H9 (cell line): Measurements from ENCODE around the gene POC5. TPM values are rescaled to one million over a fixed set of nuclear protein-coding genes. Genes with fewer than 3 reads are reported as not detected.

ENCODE experiments used
- DNase-seq: peaks from one replicate; pipeline ENCODE4 v3.0.0-alpha.2; 2017
- H2AFZ ChIP-seq: one replicate; pipeline ENCODE4 v1.6.1; 2013; ENCODE audit warnings: mild to moderate bottlenecking, low read length, control low read depth, moderate library complexity
- H2AK5ac ChIP-seq: 2 replicates; pipeline ENCODE4 v1.6.1; 2013; ENCODE audit warnings: low read length, control low read depth, mixed read lengths; ENCODE audit not compliant: insufficient read length
- H2BK120ac ChIP-seq: one replicate; pipeline ENCODE4 v1.6.1; 2013; ENCODE audit warnings: low read depth, mild to moderate bottlenecking, low read length, control low read depth, inconsistent platforms; ENCODE audit not compliant: poor library complexity, severe bottlenecking
- H2BK12ac ChIP-seq: 2 replicates; pipeline ENCODE4 v1.6.1; 2013; ENCODE audit warnings: low read length, control low read depth, mixed read lengths, low read depth; ENCODE audit not compliant: insufficient read length
- H2BK15ac ChIP-seq: 2 replicates; pipeline ENCODE4 v1.6.1; 2013; ENCODE audit warnings: low read depth, low read length, control low read depth
- H2BK20ac ChIP-seq: one replicate; pipeline ENCODE4 v1.6.1; 2013; ENCODE audit warnings: low read depth, mild to moderate bottlenecking, low read length, control low read depth, inconsistent platforms; ENCODE audit not compliant: poor library complexity, severe bottlenecking
- H2BK5ac ChIP-seq: 2 replicates; pipeline ENCODE4 v1.6.1; 2013; ENCODE audit warnings: low read length, control low read depth, mixed read lengths; ENCODE audit not compliant: insufficient read length
- H3K14ac ChIP-seq: 2 replicates; pipeline ENCODE4 v1.6.1; 2013; ENCODE audit warnings: low read length, control low read depth; ENCODE audit not compliant: insufficient read depth
- H3K18ac ChIP-seq: 2 replicates; pipeline ENCODE4 v1.6.1; 2013; ENCODE audit warnings: low read depth, mild to moderate bottlenecking, mixed read lengths, low read length, control low read depth; ENCODE audit not compliant: insufficient read length
- H3K23ac ChIP-seq: 2 replicates; pipeline ENCODE4 v1.6.1; 2013; ENCODE audit warnings: low read length, control low read depth, mixed read lengths, low read depth; ENCODE audit not compliant: insufficient read length
- H3K23me2 ChIP-seq: 2 replicates; pipeline ENCODE4 v1.6.1; 2013; ENCODE audit warnings: low read depth, mild to moderate bottlenecking, mixed read lengths, low read length, control low read depth; ENCODE audit not compliant: insufficient read length, poor library complexity, severe bottlenecking
- H3K27ac ChIP-seq: 2 replicates; pipeline ENCODE4 v1.5.1; 2013; ENCODE audit warnings: low read length, control low read depth, mixed read lengths, low read depth; ENCODE audit not compliant: insufficient read length
- H3K27me3 ChIP-seq: 2 replicates; pipeline ENCODE4 v1.6.1; 2013; ENCODE audit warnings: low read length, control low read depth, inconsistent platforms; ENCODE audit not compliant: insufficient read depth
- H3K4ac ChIP-seq: 2 replicates; pipeline ENCODE4 v1.6.1; 2013; ENCODE audit warnings: low read depth, mild to moderate bottlenecking, control low read depth, inconsistent platforms, low read length, moderate library complexity
- H3K4me1 ChIP-seq: 2 replicates; pipeline ENCODE4 v1.6.1; 2013; ENCODE audit warnings: low read length, control low read depth, inconsistent platforms; ENCODE audit not compliant: insufficient read depth
- H3K4me2 ChIP-seq: 2 replicates; pipeline ENCODE4 v1.6.1; 2013; ENCODE audit warnings: low read length, control low read depth, mixed read lengths; ENCODE audit not compliant: insufficient read length, insufficient read depth
- H3K56ac ChIP-seq: 2 replicates; pipeline ENCODE4 v1.6.1; 2013; ENCODE audit warnings: low read depth, mild to moderate bottlenecking, mixed read lengths, low read length, control low read depth; ENCODE audit not compliant: insufficient read length
- H3K79me1 ChIP-seq: 2 replicates; pipeline ENCODE4 v1.6.1; 2013; ENCODE audit warnings: low read depth, mild to moderate bottlenecking, moderate library complexity, low read length, control low read depth, inconsistent platforms; ENCODE audit not compliant: insufficient read depth, poor library complexity, severe bottlenecking
- H3K79me2 ChIP-seq: 2 replicates; pipeline ENCODE4 v1.6.1; 2013; ENCODE audit warnings: low read length, control low read depth, inconsistent platforms; ENCODE audit not compliant: insufficient read depth
- H3K9ac ChIP-seq: 2 replicates; pipeline ENCODE4 v1.6.1; 2013; ENCODE audit warnings: low read length, control low read depth, mixed read lengths; ENCODE audit not compliant: insufficient read length; ENCODE audit errors: extremely low read depth
- H3K9me3 ChIP-seq: one replicate; pipeline ENCODE4 v1.6.1; 2013; ENCODE audit warnings: low read depth, low read length, inconsistent platforms; ENCODE audit not compliant: control insufficient read depth
- H3T11ph ChIP-seq: one replicate; pipeline ENCODE4 v1.6.1; 2013; ENCODE audit warnings: mild to moderate bottlenecking, low read length, control low read depth, inconsistent platforms
- H4K20me1 ChIP-seq: one replicate; pipeline ENCODE4 v1.6.1; 2013; ENCODE audit not compliant: control insufficient read depth, insufficient read length, insufficient read depth
- H4K5ac ChIP-seq: 2 replicates; pipeline ENCODE4 v1.6.1; 2013; ENCODE audit warnings: low read depth, mild to moderate bottlenecking, mixed read lengths, low read length, control low read depth; ENCODE audit not compliant: insufficient read length
- H4K8ac ChIP-seq: replicated peaks from 2 replicates; pipeline ENCODE4 v1.6.1; 2013; ENCODE audit warnings: low read length, control low read depth, mixed read lengths, low read depth; ENCODE audit not compliant: insufficient read length
- H4K91ac ChIP-seq: 2 replicates; pipeline ENCODE4 v1.6.1; 2013; ENCODE audit warnings: low read depth, mild to moderate bottlenecking, moderate library complexity, mixed read lengths, low read length, control low read depth; ENCODE audit not compliant: insufficient read length
- H3K27ac Mint-ChIP-seq, 3 experiments: 2 replicates in 2 of 3; 3 replicates in 1 of 3; pipeline ENCODE4 v1.8.0; 2020 to 2021; ENCODE audit warnings: mixed read lengths in 3 of 3, mild to moderate bottlenecking in 1 of 3, moderate library complexity in 1 of 3
- H3K27me3 Mint-ChIP-seq: 2 replicates; pipeline ENCODE4 v1.8.0; 2021; ENCODE audit warnings: low read depth, mild to moderate bottlenecking, moderate library complexity, mixed read lengths
- H3K36me3 Mint-ChIP-seq, 3 experiments: 2 replicates in 2 of 3; 3 replicates in 1 of 3; pipeline ENCODE4 v1.8.0; 2020 to 2021; ENCODE audit warnings: low read depth in 3 of 3, mixed read lengths in 3 of 3; ENCODE audit not compliant: insufficient read depth in 1 of 3
- H3K4me1 Mint-ChIP-seq, 2 experiments: 2 replicates each; pipeline ENCODE4 v1.8.0; 2020; ENCODE audit warnings: mixed read lengths in 2 of 2
- H3K4me3 Mint-ChIP-seq, 2 experiments: 2 replicates in 1 of 2; 3 replicates in 1 of 2; pipeline ENCODE4 v1.8.0; 2020 to 2021; ENCODE audit warnings: mild to moderate bottlenecking in 2 of 2, mixed read lengths in 2 of 2, moderate library complexity in 1 of 2
- H3K9me3 Mint-ChIP-seq, 2 experiments: 2 replicates in 1 of 2; 3 replicates in 1 of 2; pipeline ENCODE4 v1.8.0; 2020; ENCODE audit warnings: mild to moderate bottlenecking in 2 of 2, mixed read lengths in 2 of 2, moderate library complexity in 1 of 2
- CTCF ChIP-seq: fragments of 200-600 bp; sonication (generic); conservative IDR thresholded peaks from 3 replicates; pipeline ENCODE4 v1.8.0; 2021; ENCODE audit warnings: antibody characterized with exemption, mild to moderate bottlenecking
- WGBS: extraction: QIAGEN DNeasy Blood & Tissue Kit; methylation state at CpG from one replicate; pipeline ENCODE4 v1.1.7; 2013; ENCODE audit warnings: missing lambda C conversion rate, low lambda C conversion rate, mixed read lengths; ENCODE audit not compliant: insufficient read length; ENCODE audit errors: extremely low coverage; 5-methylcytosine and 5-hydroxymethylcytosine counted together
- total RNA-seq: library from RNA; stranded (reverse); gene quantifications from 2 replicates; pipeline ENCODE4 v1.2.1, GENCODE V29; 2021

Gene POC5
- total RNA-seq, 1 experiment from 2014 or later, result 12.2 TPM

GRCh38 chr5:75663579-75664284 lies 53.5 kb downstream of the POC5 start:
- DNase-seq, result no peak
- no peaks in the 10 kb centered on the region for H3K27me3 ChIP-seq
- H3K18ac ChIP-seq, result no peak overlapping the region
- H3K4ac ChIP-seq, result no peak overlapping the region
- no peak overlapping the region for H4K91ac ChIP-seq
- H3K4me2 ChIP-seq, result no peak overlapping the region
- H3K79me2 ChIP-seq, result no peaks in the 10 kb centered on the region
- H2BK12ac ChIP-seq, result no peak overlapping the region
- no peak overlapping the region for H2BK5ac ChIP-seq
- Mint-ChIP-seq H3K4me1 (peaks cover 13 to 15% of the 10 kb centered on the region in 2 experiments), H3K9me3 (no peaks in the 10 kb centered on the region), H3K27me3 (no peaks in the 10 kb centered on the region), H3K27ac (no peak overlapping the region), H3K4me3 (no peak overlapping the region), H3K36me3 (no peaks in the 10 kb centered on the region)
- no peak overlapping the region for H4K8ac ChIP-seq
- no peak overlapping the region for H2AFZ ChIP-seq
- H3K79me1 ChIP-seq, result no peaks in the 10 kb centered on the region
- no peak overlapping the region for H2AK5ac ChIP-seq
- H2BK15ac ChIP-seq, result no peak overlapping the region
- H3K56ac ChIP-seq, result no peak overlapping the region
- TF ChIP-seq CTCF, result no peak
- no peak overlapping the region for H2BK20ac ChIP-seq
- no peak overlapping the region for H3K14ac ChIP-seq
- H3K4me1 ChIP-seq, result no peaks in the 10 kb centered on the region
- no peak overlapping the region for H3T11ph ChIP-seq
- H3K23me2 ChIP-seq, result no peaks in the 10 kb centered on the region
- H4K5ac ChIP-seq, result no peak overlapping the region
- H2BK120ac ChIP-seq, result no peak overlapping the region
- no peak overlapping the region for H3K27ac ChIP-seq
- no peaks in the 10 kb centered on the region for H3K9me3 ChIP-seq
- WGBS, result no CpG with 5 or more reads among the region's 12 CpGs
- H3K23ac ChIP-seq, result no peak overlapping the region
- H4K20me1 ChIP-seq, result no peaks in the 10 kb centered on the region
- no peak overlapping the region for H3K9ac ChIP-seq
